ENCODE data around the gene MDFI.

DNA sequence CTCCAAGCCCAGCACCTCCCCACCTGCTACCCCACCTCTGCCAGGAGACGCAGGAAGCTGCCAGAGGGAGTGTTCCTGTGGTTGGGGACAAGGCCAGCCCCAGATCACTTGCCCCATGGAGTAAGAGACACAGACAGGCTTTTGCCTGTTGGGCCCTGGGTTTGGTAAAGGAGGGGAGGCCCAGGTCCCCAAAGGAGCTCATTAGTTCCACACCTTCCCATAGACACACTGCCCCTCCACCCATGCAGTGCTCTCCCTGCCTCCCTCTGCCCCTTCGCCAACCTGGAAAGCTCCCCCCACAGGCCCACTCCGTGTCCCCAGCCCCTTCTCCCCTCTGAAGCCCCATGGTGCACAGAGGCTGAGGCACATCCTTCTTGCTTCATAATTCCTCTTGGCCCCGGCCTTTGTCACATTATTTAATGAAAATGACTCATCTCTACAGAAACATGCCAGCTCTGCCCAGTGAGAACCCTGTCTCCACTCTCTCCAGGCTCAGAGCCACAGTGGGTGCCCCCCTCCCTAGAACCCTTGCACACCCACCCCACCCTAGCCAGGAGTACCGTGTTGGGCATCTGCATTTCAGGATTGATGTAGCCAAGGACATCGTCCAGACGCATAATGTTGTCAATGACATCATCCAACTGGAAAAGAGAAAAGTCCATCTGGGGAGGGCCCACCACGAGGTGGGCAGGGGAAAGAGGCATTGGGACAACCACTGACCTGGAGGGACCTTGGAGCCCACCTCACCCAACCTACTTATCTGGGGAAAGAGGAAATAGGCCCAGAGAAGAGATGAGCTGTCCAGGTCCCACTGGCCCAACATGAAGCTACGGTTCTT, 51.1 kb downstream of the MDFI start:
- TF ChIP-seq EZH2 (IDR thresholded peaks at IDR 0.05; ENCODE audit: insufficient read depth, poor library complexity, severe bottlenecking) (no peak), EZH2phosphoT487 (IDR thresholded peaks at IDR 0.05; ENCODE audit: insufficient read depth, low read depth) (no peak)
